Activated T-cell treated with anti-CD3 and anti-CD28 coated beads for 1 hour (primary cell): ENCODE measurements around the gene HSFX2.
"Not testable (repeated sequence)": the region's sequence is repeated elsewhere in the genome, so short reads cannot be mapped to it uniquely, and the experiment has no call there.

Experiments
- DNase-seq: peaks from one replicate; pipeline ENCODE4 v3.0.0-alpha.2; 2020; ENCODE audit warnings: low read depth

The HSFX2 gene

GRCh38 chrX:149587359-149587758 is 7.8 kb downstream of the HSFX2 start, which contains the start of gene MAGEA9B:
Gene MAGEA9B (minus strand): TSS chrX:149587459. CDS start chrX:149583179, 4,280 bp downstream.
- not testable (repeated sequence) for DNase-seq

- not testable (repeated sequence) for DNase-seq
Measured at GRCh38 chrX:149585631-149586030, 9.5 kb downstream of the HSFX2 start.

GRCh38 chrX:149573456-149573855 is 21.7 kb downstream of the HSFX2 start:
- not testable (repeated sequence) for DNase-seq

GRCh38 chrX:149572743-149573142 is 22.4 kb downstream of the HSFX2 start:
- no peak for DNase-seq

GRCh38 chrX:149571770-149572169 is 23.3 kb downstream of the HSFX2 start:
- no peak for DNase-seq

GRCh38 chrX:149570668-149571067 is 24.4 kb downstream of the HSFX2 start:
- no peak for DNase-seq

- DNase-seq = no peak
Measured at GRCh38 chrX:149569770-149570169, 25.3 kb downstream of the HSFX2 start.

GRCh38 chrX:149568701-149569296 is 26.3 kb downstream of the HSFX2 start:
- DNase-seq = no peak

GRCh38 chrX:149567621-149568417 is 27.3 kb downstream of the HSFX2 start:
- DNase-seq = no peak

- DNase-seq = no peak
Measured at GRCh38 chrX:149563359-149563758, 31.8 kb downstream of the HSFX2 start.

- DNase-seq = not testable (repeated sequence)
Measured at GRCh38 chrX:149555251-149555650, 39.9 kb downstream of the HSFX2 start.

- DNase-seq = not testable (repeated sequence)
Measured at GRCh38 chrX:149551939-149552248, 43.2 kb downstream of the HSFX2 start.

- DNase-seq = not testable (repeated sequence)
Measured at GRCh38 chrX:149551245-149551938, 43.7 kb downstream of the HSFX2 start.

- not testable (repeated sequence) for DNase-seq
Measured at GRCh38 chrX:149550454-149550853, 44.7 kb downstream of the HSFX2 start.

- DNase-seq = not testable (repeated sequence)
Measured at GRCh38 chrX:149549701-149550100, 45.4 kb downstream of the HSFX2 start, which contains the start of gene HSFX3. Gene HSFX3 (minus strand): TSS chrX:149549924. CDS start chrX:149549852, 72 bp downstream.

GRCh38 chrX:149547782-149548181 is 47.3 kb downstream of the HSFX2 start:
- not testable (repeated sequence) for DNase-seq

- not testable (repeated sequence) for DNase-seq
Measured at GRCh38 chrX:149546962-149547361, 48.2 kb downstream of the HSFX2 start.

- not testable (repeated sequence) for DNase-seq
Measured at GRCh38 chrX:149545545-149546543, 49.3 kb downstream of the HSFX2 start.
